GM11168 (cell line): ENCODE results near the gene ANTXR1.

Experiments
- in situ Hi-C: fragments of 300-500 bp; cut with MboI; formaldehyde crosslinking; loops from one replicate; pipeline ENCODE4 v1.12.0; 2022; ENCODE audit warnings: low sequenced_read_pairs; ENCODE audit not compliant: unreplicated experiment

ANTXR1 gene

DNA sequence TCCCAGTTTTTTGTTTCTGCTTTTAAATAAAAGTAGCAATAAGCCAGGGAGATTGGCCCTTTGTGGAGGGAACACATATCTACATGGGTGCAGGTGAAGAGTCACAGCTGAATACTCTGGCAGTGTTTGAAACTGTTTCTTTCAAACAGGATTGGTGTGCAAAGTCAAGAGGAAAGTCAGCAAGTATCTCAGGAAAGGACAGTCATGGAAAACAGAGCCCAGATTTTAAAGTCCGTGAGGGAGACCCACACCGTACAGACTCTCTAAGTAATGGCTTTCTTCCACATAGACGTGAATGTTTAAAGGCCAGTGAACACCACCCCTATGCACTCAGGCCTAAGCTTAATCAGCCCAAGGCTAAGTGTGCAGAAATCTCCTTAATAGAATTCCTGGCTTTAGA is 278.7 kb downstream of the ANTXR1 start:
- in situ Hi-C loops = loop anchor here (25.0 kb wide), 1 partner anchor 254 kb away; no protein-coding TSS in a partner anchor

DNA sequence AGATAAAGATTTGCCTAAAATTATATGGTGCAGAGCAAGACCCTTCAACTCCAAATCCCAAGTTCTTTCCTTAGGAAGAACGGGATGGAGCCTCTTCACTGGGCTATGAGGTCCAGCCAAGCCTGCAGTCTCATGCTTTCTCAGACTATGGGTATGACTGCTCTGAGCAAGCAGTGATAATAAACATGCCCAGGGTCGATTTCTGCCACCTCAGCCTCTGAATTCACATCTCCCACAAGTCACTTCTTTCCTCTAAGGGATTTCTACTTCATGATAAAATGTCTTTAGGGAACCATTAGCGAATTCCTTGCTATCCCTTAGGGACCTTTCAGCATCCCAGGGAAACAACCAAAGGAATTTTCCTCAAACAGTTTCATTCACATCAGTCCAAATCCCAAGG is 279.3 kb downstream of the ANTXR1 start:
- in situ Hi-C loops = loop anchor here (25.0 kb wide), 1 partner anchor 255 kb away; no protein-coding TSS in a partner anchor

DNA sequence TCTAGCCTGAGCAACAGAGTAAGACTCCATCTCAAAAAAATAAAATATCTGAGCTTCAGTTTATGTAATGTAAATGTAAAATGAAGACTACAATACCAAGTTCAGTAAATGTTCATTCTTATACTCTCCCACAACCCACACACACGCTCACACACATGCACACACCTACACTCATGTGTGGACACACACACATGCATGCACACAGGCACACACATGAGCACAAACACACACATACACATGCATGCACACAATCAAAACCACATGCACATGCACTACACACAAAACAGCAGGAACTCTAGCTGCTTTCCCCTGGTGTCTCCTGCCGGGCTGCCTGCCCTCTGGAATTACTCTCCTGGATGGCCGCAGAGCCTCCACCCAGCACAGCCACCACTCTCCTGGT is 283.4 kb downstream of the ANTXR1 start:
- in situ Hi-C loops = loop anchor here (25.0 kb wide), 1 partner anchor 259 kb away; no protein-coding TSS in a partner anchor

DNA sequence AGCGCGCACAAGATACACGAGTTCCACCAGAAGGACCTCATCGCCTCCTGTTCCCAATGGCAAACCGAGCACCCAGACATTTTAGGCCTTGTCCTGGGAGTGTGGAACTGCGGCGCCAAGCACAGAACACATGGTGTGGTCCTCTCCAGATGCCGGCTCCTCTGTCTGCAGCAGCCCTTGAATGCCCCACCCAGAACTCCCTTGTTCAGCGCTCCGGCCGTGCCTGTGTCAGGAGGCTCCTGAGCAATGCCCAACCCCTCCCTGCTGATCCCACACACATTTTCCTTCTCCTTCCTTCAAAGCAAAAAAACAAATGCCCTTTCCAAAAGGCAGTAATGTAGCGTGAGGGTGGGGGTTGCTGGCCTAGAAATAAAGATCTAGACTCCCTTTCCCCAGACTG is 284.2 kb downstream of the ANTXR1 start:
- in situ Hi-C loops = loop anchor here (25.0 kb wide), 1 partner anchor 260 kb away; no protein-coding TSS in a partner anchor

DNA sequence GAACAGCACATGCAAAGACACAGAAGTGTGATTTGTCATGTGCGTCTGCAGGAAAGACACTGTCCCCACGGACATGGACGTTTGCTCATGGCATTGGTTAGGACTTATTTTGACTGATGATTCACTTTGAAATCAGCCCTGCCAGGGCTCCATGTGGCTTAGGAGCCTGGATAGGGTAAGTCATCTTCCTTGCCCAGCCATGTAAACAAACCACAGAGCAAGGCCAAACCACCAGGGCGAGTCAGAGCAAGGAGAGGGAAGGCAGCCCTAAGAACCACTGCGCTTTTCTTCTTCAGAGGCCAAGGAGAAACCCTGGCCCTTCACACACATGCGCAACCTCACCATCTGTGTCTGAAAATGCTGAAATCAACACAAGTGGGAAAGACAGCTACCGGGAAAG is 285.3 kb downstream of the ANTXR1 start:
- in situ Hi-C loops = loop anchor here (25.0 kb wide), 1 partner anchor 261 kb away; no protein-coding TSS in a partner anchor

DNA sequence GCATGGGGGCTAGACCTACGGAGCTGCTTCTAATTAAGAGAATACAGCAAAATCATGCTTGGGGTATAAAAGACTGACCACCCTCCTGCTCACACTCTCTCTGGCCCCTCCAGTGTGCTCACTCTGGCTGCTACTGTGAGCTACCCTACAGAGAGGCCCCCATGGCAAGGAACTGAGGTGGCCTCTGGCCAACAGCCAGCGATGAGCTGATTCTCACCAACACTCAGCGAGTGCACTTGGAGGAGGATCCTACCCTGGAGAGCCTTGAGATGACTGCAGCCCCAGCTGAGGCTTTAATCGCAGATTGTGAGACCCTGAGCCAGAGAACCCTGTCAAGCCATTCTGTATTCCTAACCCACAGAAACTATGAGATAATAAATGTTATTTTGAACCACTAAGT is 285.9 kb downstream of the ANTXR1 start:
- in situ Hi-C loops = loop anchor here (25.0 kb wide), 1 partner anchor 262 kb away; no protein-coding TSS in a partner anchor
